ENCODE measurements around the gene SLC4A5.

DNA sequence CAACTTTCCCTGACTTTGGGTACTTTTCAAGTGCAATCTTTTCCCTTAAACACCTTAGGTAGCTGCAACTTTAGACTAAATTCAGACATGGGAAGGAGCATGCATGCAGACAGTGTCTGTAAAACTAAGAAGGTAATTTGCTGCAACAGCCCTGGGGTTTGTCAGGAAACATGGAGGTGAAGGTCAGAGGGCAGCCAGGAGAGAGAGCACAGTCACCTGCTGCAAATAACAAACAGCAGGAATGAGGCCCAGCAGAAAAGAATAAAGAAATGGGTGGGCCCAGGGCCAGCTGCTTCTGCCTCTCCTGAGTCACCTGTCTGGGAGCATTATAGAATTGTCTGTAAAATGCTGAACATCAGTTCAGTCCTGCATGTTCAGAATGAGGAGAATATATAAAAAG is 109.6 kb downstream of the SLC4A5 start:
- TF ChIP-seq, protein P1, sequence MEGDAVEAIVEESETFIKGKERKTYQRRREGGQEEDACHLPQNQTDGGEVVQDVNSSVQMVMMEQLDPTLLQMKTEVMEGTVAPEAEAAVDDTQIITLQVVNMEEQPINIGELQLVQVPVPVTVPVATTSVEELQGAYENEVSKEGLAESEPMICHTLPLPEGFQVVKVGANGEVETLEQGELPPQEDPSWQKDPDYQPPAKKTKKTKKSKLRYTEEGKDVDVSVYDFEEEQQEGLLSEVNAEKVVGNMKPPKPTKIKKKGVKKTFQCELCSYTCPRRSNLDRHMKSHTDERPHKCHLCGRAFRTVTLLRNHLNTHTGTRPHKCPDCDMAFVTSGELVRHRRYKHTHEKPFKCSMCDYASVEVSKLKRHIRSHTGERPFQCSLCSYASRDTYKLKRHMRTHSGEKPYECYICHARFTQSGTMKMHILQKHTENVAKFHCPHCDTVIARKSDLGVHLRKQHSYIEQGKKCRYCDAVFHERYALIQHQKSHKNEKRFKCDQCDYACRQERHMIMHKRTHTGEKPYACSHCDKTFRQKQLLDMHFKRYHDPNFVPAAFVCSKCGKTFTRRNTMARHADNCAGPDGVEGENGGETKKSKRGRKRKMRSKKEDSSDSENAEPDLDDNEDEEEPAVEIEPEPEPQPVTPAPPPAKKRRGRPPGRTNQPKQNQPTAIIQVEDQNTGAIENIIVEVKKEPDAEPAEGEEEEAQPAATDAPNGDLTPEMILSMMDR (IDR thresholded peaks at IDR 0.05) = no peak
- TF ChIP-seq POLR2A (IDR thresholded peaks at IDR 0.05) = no peak
